Activated T-cell treated with anti-CD3 and anti-CD28 coated beads, Interleukin-2, amount 50 U/mL, for 4 hours (primary cell): ENCODE results near the gene NCR3LG1. TPM values are rescaled to one million over a fixed set of nuclear protein-coding genes. Genes with fewer than 3 reads are reported as not detected.

Experiments
- ATAC-seq, 2 donors: fragments of 200-7000 bp; cut with Tn5 transposase; one replicate each; pipeline ENCODE4 v1.10.0; 2021
- DNase-seq: peaks from one replicate; pipeline ENCODE4 v3.0.0-alpha.2; 2020
- H3K27me3 Mint-ChIP-seq: one replicate; pipeline ENCODE4 v1.8.0; 2021; ENCODE audit warnings: low read depth, mixed read lengths
- H3K36me3 Mint-ChIP-seq: one replicate; pipeline ENCODE4 v1.8.0; 2022; ENCODE audit warnings: mixed read lengths; ENCODE audit not compliant: insufficient read depth
- H3K4me1 Mint-ChIP-seq: one replicate; pipeline ENCODE4 v1.8.0; 2021; ENCODE audit warnings: low read depth, mixed read lengths
- H3K4me3 Mint-ChIP-seq: one replicate; pipeline ENCODE4 v1.8.0; 2021; ENCODE audit warnings: mild to moderate bottlenecking, moderate library complexity, mixed read lengths
- H3K9me3 Mint-ChIP-seq: one replicate; pipeline ENCODE4 v1.8.0; 2021; ENCODE audit warnings: mixed read lengths
- total RNA-seq, 3 donors: library from RNA; stranded (reverse); gene quantifications; one replicate each; pipeline ENCODE4 v1.2.1, GENCODE V29; 2021

The NCR3LG1 gene
- total RNA-seq, 3 donors from 2014 or later: 3.2 to 4.2 (median 3.4) TPM

- Mint-ChIP-seq H3K27me3 (peaks cover 2% of the 10 kb centered on the region), H3K36me3 (no peaks in the 10 kb centered on the region), H3K4me1 (no peaks in the 10 kb centered on the region), H3K4me3 (no peak overlapping the region), H3K9me3 (no peaks in the 10 kb centered on the region)
- ATAC-seq (peak; percentile 54 to 60), DNase-seq (peak; percentile 76)
Observed at GRCh38 chr11:17384002-17384511, 32.5 kb downstream of the NCR3LG1 start.

GRCh38 chr11:17385492-17385891 is 33.9 kb downstream of the NCR3LG1 start:
- peaks cover 3% of the 10 kb centered on the region for H3K4me1 Mint-ChIP-seq
- H3K4me3 Mint-ChIP-seq: no peak overlapping the region
- H3K27me3 Mint-ChIP-seq: peaks cover 2% of the 10 kb centered on the region
- H3K36me3 Mint-ChIP-seq: no peaks in the 10 kb centered on the region
- DNase-seq (no peak), ATAC-seq (no peak)
- H3K9me3 Mint-ChIP-seq: no peaks in the 10 kb centered on the region

GRCh38 chr11:17385926-17386325 is 34.3 kb downstream of the NCR3LG1 start:
- Mint-ChIP-seq H3K36me3 (no peaks in the 10 kb centered on the region), H3K9me3 (no peaks in the 10 kb centered on the region), H3K27me3 (peaks cover 2% of the 10 kb centered on the region), H3K4me1 (peaks cover 3% of the 10 kb centered on the region), H3K4me3 (no peak overlapping the region)
- ATAC-seq (no peak), DNase-seq (no peak)

GRCh38 chr11:17386331-17387084 is 34.9 kb downstream of the NCR3LG1 start:
- peaks cover 2% of the 10 kb centered on the region for H3K27me3 Mint-ChIP-seq
- no peaks in the 10 kb centered on the region for H3K36me3 Mint-ChIP-seq
- no peaks in the 10 kb centered on the region for H3K9me3 Mint-ChIP-seq
- peak; percentile 16 for DNase-seq
- ATAC-seq: peak; percentile 41 to 57
- no peak overlapping the region for H3K4me3 Mint-ChIP-seq
- peaks cover 3% of the 10 kb centered on the region for H3K4me1 Mint-ChIP-seq

GRCh38 chr11:17387254-17387653 is 35.7 kb downstream of the NCR3LG1 start:
- ATAC-seq (no peak), DNase-seq (no peak)
- Mint-ChIP-seq H3K36me3 (no peaks in the 10 kb centered on the region), H3K4me3 (no peak overlapping the region), H3K4me1 (peaks cover 3% of the 10 kb centered on the region), H3K9me3 (no peaks in the 10 kb centered on the region), H3K27me3 (peaks cover 2% of the 10 kb centered on the region)

GRCh38 chr11:17387811-17388210 is 36.2 kb downstream of the NCR3LG1 start:
- Mint-ChIP-seq H3K4me1 (peaks cover 3% of the 10 kb centered on the region), H3K36me3 (no peaks in the 10 kb centered on the region), H3K27me3 (peaks cover 2% of the 10 kb centered on the region), H3K9me3 (no peaks in the 10 kb centered on the region), H3K4me3 (peak overlapping the region; percentile 21)
- no peak for DNase-seq
- no peak for ATAC-seq

- peak; percentile 70 to 77 for ATAC-seq
- Mint-ChIP-seq H3K4me1 (peaks cover 3% of the 10 kb centered on the region), H3K36me3 (no peaks in the 10 kb centered on the region), H3K4me3 (peak within 1 kb of the TSS; percentile 82), H3K27me3 (peaks cover 2% of the 10 kb centered on the region), H3K9me3 (no peaks in the 10 kb centered on the region)
- no peak for DNase-seq
Observed at GRCh38 chr11:17388609-17389210, 37.1 kb downstream of the NCR3LG1 start, which contains the start of gene KCNJ11. Gene KCNJ11, minus strand, starts transcription at chr11:17388659. Its CDS starts 568 bp downstream, at chr11:17388091.

- Mint-ChIP-seq H3K4me3 (peak overlapping the region; percentile 82), H3K9me3 (no peaks in the 10 kb centered on the region), H3K27me3 (peaks cover 2% of the 10 kb centered on the region), H3K4me1 (peaks cover 3% of the 10 kb centered on the region), H3K36me3 (no peaks in the 10 kb centered on the region)
- peak; percentile 80 to 83 for ATAC-seq
- peak; percentile 81 for DNase-seq
Observed at GRCh38 chr11:17389211-17389956, 37.8 kb downstream of the NCR3LG1 start.

- Mint-ChIP-seq H3K9me3 (no peaks in the 10 kb centered on the region), H3K36me3 (no peaks in the 10 kb centered on the region), H3K4me1 (peaks cover 3% of the 10 kb centered on the region), H3K4me3 (peak overlapping the region; percentile 71), H3K27me3 (peaks cover 2% of the 10 kb centered on the region)
- DNase-seq (no peak), ATAC-seq (no peak)
Observed at GRCh38 chr11:17389957-17390649, 38.5 kb downstream of the NCR3LG1 start.

- ATAC-seq (no peak), DNase-seq (no peak)
- no peak overlapping the region for H3K4me3 Mint-ChIP-seq
Observed at GRCh38 chr11:17391493-17392355, 40.1 kb downstream of the NCR3LG1 start.

GRCh38 chr11:17392872-17393271 is 41.3 kb downstream of the NCR3LG1 start:
- ATAC-seq (no peak), DNase-seq (no peak)

More at GRCh38 chr11:17391493-17392355, 40.1 kb downstream of the NCR3LG1 start:
- H3K36me3 Mint-ChIP-seq: no peaks in the 10 kb centered on the region
- no peaks in the 10 kb centered on the region for H3K9me3 Mint-ChIP-seq
- H3K27me3 Mint-ChIP-seq: peaks cover 2% of the 10 kb centered on the region
- H3K4me1 Mint-ChIP-seq: peaks cover 3% of the 10 kb centered on the region

GRCh38 chr11:17393472-17393871 is 41.9 kb downstream of the NCR3LG1 start:
- Mint-ChIP-seq H3K4me1 (peaks cover 3% of the 10 kb centered on the region), H3K36me3 (no peaks in the 10 kb centered on the region), H3K9me3 (no peaks in the 10 kb centered on the region), H3K27me3 (no peaks in the 10 kb centered on the region), H3K4me3 (no peak overlapping the region)
- ATAC-seq (no peak), DNase-seq (no peak)

More at GRCh38 chr11:17392872-17393271, 41.3 kb downstream of the NCR3LG1 start:
- H3K4me3 Mint-ChIP-seq: no peak overlapping the region
- H3K36me3 Mint-ChIP-seq: no peaks in the 10 kb centered on the region
- H3K4me1 Mint-ChIP-seq: peaks cover 3% of the 10 kb centered on the region
- no peaks in the 10 kb centered on the region for H3K27me3 Mint-ChIP-seq
- no peaks in the 10 kb centered on the region for H3K9me3 Mint-ChIP-seq

GRCh38 chr11:17394743-17395390 is 43.3 kb downstream of the NCR3LG1 start:
- no peaks in the 10 kb centered on the region for H3K36me3 Mint-ChIP-seq
- DNase-seq (no peak), ATAC-seq (no peak)
- peaks cover 2% of the 10 kb centered on the region for H3K4me1 Mint-ChIP-seq
- H3K9me3 Mint-ChIP-seq: no peaks in the 10 kb centered on the region
- H3K4me3 Mint-ChIP-seq: no peak overlapping the region
- H3K27me3 Mint-ChIP-seq: peaks cover 2% of the 10 kb centered on the region
